GM21723 (cell line): ENCODE results near the gene POFUT1.
"Not testable (repeated sequence)": the region's sequence is repeated elsewhere in the genome, so short reads cannot be mapped to it uniquely, and the experiment has no call there.

Experiments used
- ATAC-seq: cut with Tn5 transposase; IDR thresholded peaks from one replicate; pipeline ENCODE4 v1.9.1; 2021; ENCODE audit warnings: mild to moderate bottlenecking, moderate library complexity; ENCODE audit not compliant: unreplicated experiment

Gene POFUT1

DNA sequence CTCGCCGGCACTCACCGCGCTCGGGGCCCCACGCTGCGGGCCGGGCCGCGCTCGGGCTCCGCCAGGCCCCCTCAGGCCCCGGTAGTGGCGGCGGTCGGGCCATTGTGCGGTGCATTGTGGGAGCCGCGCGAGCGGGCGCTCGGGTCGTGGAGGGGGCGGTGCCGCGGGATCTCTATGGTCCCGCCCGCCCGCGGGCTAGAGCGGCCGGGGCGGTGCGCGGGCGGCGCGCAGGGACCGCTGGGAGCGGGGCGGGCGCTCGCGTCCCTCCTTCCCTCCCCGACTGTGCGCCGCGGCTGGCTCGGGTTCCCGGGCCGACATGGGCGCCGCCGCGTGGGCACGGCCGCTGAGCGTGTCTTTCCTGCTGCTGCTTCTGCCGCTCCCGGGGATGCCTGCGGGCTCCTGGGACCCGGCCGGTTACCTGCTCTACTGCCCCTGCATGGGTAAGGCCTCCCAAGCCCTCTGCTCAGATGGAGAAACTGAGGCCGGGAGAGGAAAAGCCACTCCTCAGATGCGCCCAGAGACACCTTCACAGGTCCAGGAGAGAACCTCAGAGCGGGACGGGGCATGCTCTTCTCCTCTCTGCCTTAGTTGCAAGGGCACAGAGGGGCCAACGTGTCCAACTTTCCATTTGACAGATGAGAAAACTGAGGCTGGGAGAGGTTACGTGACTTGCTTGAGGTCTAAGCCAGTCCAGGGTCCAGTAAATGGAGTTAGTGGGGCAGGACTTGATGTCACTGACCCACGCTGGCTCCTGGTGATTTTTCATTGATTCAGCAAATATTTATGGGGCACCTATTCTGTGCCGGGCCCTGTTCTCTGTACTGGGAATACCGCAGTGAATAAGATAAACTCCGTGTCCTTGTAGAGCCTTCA, at the start of gene POFUT1, which contains the start of gene PLAGL2:
TSS of gene POFUT1 (plus strand) at position 255 of the 873 bp plus-strand sequence. CDS start at position 317, 62 bp downstream.
TSS of gene PLAGL2 (minus strand) at position 118 of the 873 bp plus-strand sequence. CDS start 5,565 bp downstream, outside the sequence.
- ATAC-seq, result peak; percentile 85

DNA sequence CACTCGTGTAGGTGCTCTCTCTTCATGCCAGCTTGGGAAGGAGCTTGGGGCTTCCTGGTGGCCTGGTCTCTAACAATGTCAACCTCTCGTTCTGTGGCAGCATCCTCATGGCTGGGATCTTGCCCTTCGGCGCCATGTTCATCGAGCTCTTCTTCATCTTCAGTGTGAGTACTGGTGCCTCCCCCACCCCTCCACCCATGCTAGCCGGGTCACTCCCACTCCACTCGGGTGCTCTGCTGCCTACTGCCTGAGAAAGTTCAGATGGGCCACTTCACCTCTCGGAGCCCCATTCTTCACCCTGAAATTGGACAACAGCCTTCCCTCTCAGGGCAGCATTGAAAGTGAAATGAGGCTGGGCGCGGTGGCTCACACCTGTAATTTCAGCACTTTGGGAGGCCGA, 49.3 kb upstream of the POFUT1 start:
- ATAC-seq, result no peak

DNA sequence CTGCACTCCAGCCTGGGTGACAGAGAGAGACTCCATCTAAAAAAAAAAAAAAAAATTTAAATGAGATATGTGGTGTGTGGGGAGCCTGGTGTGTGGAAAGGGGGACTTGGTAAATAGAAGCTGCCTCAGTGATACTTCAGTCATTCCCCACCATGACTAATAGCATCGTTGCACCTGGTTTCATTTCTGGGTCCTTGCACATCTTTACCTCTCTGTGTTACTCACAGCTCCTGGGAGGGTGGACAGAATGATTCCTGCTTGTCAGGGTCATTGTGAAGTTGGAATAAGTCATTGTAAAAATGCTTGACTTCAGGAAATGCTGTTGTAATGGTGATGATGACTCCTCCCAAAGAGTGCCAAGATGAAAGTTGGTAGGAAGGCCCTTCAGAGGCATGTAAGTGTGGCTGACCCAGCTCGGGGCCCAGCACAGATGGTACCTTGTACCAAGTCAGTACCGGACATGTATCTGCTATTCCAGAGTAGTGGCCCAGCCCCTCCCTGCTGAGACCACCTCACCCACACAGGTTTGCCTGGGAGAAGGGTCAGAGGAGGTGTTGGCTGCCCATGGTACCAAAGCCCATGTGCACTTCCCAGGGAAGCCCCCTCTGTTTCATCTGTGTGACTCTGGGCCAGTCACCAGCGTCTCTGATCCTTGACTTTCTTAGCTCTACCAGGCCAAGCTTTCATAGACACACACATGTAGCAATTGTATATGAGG, 48.6 kb upstream of the POFUT1 start:
- ATAC-seq, result no peak

DNA sequence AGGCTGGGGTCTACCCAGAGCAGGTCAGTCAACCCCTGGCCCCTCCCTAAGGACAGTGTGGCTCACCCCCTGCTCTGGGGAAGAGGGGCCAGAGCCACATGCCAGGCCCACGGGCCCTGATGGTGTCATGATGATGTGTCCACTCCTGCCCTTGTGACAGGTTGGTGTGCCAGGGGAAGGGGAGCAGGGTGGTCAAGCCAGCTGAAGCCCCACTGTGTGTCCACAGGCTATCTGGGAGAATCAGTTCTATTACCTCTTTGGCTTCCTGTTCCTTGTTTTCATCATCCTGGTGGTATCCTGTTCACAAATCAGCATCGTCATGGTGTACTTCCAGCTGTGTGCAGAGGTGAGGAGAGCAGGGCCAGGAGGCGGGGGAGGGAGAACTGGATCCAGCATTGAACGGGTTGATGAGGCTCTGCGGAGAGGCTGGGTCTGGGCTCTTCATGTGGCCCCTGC, 47.9 kb upstream of the POFUT1 start:
- ATAC-seq, result no peak

DNA sequence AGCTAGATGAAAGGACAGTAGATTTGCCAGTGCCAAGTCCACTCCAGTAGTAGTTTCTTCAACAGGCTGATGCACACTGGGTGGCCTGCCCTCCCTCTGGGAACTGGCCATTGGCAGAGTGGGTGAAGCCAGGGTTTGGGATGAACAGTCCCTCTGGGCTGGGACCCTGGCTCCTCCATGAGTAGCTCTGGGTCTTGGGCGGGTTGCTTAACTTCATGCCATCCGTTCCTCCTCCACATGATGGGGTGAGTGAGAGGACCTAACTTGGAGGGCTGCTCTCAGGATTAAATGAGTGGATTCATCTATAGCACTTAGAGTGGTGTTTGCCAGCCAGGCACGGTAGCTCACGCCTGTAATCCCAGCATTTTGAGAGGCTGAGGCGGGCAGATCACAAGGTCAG, 47.3 kb upstream of the POFUT1 start:
- no peak for ATAC-seq

DNA sequence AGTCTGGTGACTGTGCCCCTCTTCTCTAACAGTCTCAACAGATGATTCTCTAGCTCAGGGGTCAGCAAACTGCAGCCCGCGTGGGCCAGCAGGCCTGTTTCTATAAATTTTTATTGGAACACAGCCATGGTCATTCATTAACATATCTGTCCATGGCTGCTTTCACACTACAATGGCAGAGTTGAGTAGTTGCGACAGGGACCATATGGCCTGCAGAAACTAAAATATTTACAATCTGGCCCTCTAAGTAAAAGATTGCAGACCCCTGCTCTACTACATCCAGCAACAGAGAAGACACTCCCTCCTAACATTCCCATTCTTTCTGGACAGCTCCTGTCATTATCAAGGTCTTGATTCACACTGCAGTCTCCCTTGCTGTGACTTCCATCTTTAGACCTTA, 45.3 kb upstream of the POFUT1 start:
- ATAC-seq, result no peak

DNA sequence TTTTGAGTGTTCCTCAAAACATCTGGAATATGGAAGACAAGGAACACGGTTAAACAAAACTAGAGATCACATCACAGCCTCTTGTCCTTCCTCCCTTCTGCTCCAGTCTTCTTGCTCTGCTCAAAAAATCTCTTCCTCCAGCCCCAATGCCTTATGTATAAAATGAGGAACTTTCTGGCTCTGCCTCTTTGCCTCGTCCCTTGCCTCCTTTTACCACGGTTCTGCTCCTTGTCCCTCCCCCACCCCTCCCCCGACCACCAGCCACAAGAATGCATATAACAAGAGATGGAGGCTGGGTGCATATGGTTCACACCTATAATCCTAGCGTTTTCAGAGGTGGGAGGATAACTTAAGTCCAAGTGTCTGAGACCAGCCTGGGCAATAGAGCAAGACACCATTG, 43.7 kb upstream of the POFUT1 start:
- no peak for ATAC-seq

DNA sequence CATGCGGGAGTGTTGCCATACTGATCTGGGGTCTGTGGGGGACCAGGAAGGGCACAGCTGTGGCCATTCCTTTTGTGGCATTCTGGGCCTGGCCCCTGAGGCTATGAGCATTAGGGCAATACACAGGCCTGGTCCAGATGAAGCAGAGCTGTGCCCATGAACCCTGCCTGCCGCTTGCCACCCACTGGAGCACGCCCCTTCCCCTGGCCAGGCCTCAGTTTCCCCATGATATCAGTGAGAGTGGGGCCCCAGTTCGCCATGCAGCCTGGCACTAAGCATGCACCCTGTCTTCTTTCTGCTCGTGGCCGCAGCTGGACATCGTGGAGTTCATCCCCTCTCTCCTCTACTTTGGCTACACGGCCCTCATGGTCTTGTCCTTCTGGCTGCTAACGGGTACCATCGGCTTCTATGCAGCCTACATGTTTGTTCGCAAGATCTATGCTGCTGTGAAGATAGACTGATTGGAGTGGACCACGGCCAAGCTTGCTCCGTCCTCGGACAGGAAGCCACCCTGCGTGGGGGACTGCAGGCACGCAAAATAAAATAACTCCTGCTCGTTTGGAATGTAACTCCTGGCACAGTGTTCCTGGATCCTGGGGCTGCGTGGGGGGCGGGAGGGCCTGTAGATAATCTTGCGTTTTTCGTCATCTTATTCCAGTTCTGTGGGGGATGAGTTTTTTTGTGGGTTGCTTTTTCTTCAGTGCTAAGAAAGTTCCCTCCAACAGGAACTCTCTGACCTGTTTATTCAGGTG, 42.5 kb upstream of the POFUT1 start:
- ATAC-seq, result no peak

DNA sequence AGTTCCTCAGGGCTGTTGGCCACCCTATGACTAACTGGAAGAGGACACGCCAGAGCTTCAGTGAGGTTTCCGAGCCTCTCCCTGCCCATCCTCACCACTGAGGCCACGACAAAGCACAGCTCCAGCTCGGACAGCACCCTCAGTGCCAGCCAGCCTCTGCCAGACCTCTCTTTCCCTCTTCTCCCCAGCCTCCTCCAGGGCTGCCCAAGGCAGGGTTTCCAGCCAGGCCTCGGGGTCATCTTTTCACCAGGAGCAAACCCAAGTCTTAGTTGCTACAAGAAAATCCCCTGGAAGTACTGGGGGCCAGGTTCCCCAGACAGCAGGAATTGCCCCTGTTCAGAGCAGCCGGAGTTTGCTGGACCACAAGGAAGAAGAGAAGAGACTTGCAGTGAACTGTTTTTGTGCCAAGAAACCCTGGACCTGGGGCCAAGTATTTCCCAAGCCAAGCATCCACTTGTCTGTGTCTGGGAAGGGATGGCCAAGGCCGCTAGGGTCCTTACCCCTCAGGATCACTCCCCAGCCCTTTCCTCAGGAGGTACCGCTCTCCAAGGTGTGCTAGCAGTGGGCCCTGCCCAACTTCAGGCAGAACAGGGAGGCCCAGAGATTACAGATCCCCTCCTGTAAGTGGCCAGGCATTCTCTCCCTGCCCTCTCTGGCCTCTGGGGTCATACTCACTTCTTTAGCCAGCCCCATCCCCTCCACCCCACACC, 41.7 kb upstream of the POFUT1 start:
- ATAC-seq, result no peak

DNA sequence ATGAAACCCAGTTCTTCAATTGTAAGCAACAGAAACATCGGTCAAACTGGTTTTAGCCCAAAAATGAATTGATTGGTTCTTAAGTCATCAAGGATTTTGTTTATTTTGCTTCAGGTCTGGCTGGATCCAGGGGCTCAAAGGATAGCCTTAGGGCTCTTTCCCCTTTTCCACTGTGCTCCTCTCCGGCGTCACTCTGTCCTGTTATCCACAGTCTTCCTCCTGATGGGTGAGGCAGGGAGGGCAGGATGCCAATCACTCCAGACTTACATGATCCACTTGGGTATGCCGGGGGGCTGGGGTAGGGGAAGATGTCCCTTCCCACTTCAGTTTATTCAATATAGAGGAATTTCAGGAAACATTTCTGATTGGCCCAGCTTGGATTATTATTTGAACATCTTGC, 40.1 kb upstream of the POFUT1 start:
- ATAC-seq, result no peak

DNA sequence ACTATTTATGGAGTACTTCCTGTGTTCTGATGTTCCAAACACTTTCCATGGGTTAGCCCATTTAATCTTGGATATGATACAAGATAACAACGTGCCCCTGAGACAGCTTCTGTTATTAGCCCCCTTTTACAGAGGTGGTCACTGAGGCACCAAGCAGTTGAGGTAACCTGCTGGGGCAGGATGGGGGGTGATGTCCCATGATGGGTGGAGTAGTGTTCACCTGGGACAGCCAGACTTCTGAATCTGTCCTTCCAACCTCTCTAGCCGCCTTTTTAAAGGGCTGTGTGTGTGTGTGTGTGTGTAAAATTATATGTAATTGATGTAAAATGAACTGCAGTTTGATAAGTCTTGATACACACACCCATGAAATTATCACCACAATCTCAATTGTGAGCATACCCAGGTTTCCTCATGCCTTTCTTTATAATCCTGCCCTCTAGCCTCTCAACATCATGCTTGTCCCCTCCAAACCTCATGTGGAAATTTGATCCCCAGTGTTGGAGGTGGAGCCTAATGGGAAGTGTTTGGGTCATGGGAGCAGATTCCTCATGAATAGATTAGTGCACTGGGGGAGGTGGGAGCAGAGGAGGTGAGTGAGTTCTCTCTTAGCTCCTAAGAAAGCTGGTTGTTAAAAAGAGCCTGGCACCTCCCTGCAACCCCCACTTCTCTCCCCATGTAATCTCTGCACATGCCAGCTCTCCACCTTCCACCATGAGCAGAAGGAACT, 39.3 kb upstream of the POFUT1 start:
- ATAC-seq, result no peak

DNA sequence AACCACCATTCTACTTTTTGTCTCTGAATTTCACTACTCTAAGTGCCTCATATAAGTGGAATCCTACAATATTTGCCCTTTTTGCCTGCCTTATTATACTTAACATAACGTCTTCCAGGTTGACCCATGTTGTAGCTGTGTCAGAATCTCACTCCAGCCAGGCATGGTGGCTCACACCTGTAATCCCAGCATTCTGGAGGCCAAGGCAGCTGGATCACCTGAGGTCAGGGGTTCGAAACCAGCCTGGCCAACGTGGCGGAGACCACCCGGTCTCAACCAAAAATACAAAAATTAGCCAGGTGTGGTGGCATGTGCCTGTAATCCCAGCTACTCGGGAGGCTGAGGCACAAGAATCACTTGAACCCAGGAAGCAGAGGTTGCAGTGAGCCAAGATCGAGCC, 30.0 kb upstream of the POFUT1 start:
- ATAC-seq, result not testable (repeated sequence)

DNA sequence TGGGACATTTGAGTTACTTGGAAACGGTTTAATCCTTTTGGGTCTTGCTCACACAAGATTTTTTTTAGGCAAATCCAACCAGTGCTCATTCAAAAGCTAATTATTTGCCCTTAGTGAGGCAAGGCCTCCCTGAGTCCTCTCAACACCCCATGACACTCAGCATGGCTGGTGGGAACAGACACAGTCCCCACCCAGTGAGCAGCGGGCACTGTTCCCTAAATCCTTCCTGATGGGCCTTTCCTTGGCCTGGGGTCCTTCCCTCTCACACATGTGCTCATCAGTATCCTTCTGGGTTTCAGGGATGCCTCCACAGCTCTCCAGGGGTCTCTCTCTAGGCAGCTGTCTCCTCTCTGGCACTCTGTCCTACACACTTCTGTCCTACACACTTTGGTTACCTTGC, 28.2 kb upstream of the POFUT1 start:
- ATAC-seq, result no peak

DNA sequence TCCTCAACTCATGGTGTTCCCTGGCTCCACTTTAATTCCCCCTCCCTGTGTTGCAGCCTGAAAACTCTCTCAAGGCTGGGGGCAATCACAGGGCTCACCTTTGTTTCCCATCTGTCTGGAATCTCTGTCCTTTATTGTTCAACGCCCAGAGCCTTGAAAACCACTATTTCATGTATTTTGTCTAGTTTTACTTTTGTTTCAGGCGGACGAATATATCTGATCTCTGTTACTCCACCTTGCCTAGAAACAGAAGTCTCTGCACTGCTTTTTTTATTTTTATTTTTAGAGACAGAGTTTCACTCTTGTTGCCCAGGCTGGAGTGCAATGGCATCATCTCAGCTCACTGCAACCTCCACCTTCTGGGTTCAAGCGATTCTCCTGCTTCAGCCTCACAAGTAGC, 27.7 kb upstream of the POFUT1 start:
- no peak for ATAC-seq

DNA sequence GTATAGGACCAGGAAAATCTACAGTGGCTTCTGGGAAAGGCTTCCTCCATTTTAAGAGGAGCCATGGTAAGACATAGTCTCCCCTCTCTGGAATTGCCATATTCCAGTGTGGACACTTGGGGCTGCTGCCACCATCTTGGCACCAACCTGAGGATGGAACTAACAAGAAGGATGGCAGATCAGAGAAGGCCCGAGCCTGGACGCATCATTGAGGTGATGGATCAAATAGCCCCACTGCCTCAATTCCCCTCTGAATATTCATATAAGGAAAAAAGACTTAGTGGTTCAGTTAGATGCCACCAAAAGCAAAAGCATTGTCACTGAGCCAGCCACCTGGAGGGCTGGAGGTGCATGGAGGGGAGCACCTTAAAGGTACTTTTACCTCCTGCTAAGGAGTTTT, 26.1 kb upstream of the POFUT1 start:
- no peak for ATAC-seq

DNA sequence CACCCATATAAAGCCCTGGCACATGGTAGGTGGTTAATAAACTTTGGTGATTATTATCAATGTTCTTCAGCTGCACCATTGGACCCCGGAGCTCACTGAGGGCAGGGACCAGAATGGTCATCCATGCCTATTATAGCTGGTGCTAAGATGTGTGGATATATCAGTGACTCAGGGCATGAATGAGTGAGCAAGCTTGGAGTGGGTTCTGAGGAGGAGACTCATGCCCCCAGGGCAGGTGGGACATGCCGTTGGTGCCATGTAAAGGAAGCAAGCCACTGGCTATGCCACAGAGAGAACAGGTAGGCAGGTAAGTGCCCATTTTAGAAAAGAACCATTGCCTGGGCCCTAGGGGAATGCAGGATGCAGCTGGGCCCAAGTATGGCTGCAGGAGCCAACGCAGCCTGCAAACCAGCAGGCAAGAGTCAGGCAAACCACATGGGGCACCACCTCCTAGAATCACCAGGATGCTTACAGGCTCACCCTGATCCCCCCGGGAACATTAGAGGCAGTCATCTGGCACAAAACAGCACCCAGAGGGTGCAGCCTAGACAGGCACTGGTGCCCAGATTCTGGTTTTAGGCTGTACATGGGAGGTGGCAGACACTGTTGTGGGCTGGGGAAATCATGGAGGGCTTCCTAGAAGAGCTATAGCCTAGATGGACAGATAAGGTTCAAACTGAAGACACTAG, 23.6 kb upstream of the POFUT1 start:
- no peak for ATAC-seq

DNA sequence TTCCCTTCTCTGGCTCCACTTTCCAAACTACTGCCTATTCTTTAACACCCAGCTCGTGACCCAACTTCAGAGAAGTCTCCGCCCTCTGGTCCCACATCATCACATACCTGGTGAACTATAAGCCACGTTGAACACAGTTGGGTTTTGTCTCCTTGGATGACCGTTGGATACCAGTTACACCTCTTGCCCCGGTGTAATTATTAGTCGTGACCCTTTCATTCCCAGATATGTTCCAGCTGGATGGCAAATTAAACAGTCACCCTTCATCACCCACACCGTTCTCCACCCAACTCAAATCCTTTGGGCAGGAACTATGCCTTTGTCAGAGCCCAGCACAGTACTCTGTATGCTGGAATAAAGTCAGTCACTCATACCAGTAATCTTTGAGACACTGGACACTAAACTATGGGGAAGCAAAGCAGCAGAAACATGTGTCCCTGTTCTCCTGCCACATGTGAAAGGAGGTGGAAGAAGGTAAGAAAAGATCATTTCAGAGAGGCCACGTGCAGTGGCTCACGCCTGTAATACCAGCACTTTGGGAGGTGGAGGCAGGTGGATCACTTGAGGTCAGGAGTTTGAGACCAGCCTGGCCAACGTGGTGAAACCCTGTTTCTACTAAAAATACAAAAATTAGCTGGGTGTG, 22.6 kb upstream of the POFUT1 start:
- ATAC-seq, result no peak

DNA sequence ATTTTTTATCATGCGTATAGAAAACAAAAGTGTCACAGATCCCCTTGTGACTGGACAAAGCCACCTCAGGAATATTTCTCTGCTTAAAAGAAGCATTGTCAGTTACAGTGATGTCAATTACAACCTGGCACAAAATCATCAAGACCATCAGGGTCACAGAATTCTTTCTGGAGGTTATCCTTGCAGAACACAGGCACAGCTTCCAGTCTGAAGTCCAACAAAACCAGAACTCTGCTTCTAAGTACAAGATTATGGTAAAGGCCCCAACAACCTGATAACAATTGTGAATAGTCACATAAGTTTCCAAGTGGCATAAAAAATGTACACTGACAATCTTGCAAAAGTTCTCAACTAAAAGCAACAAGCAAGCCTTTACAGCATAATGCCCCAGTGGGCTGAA, 21.2 kb upstream of the POFUT1 start:
- no peak for ATAC-seq
